CD4-positive, alpha-beta T cell treated with Interleukin-15 for 1 hour (primary cell): ENCODE measurements around the gene GGT7.
"Not testable (repeated sequence)": the region's sequence is repeated elsewhere in the genome, so short reads cannot be mapped to it uniquely, and the experiment has no call there.

Experiments
- DNase-seq: peaks from one replicate; pipeline ENCODE4 v3.0.0-alpha.2; 2020

GGT7 gene

GRCh38 chr20:34880971-34881370 is 8.3 kb upstream of the GGT7 start:
- DNase-seq: not testable (repeated sequence)

- DNase-seq: no peak
Measured at GRCh38 chr20:34880215-34880850, 7.7 kb upstream of the GGT7 start.

- DNase-seq: no peak
Measured at GRCh38 chr20:34876406-34877282, 4.0 kb upstream of the GGT7 start, which contains the start of gene ACSS2. TSS of gene ACSS2 (plus strand) at chr20:34876612. CDS start at chr20:34876646, 34 bp downstream.

- DNase-seq: peak; percentile 96
Measured at GRCh38 chr20:34875642-34876405, 3.2 kb upstream of the GGT7 start.

GRCh38 chr20:34874094-34874654 is 1.5 kb upstream of the GGT7 start:
- DNase-seq: peak; percentile 64

- DNase-seq: no peak
Measured at GRCh38 chr20:34873583-34874093, 982 bp upstream of the GGT7 start.

- DNase-seq: no peak
Measured at GRCh38 chr20:34871966-34872621, 562 bp downstream of the GGT7 start.

- DNase-seq: no peak
Measured at GRCh38 chr20:34871320-34871926, 1.2 kb downstream of the GGT7 start.

GRCh38 chr20:34864216-34864615 is 8.4 kb downstream of the GGT7 start:
- no peak for DNase-seq

GRCh38 chr20:34863421-34863965 is 9.2 kb downstream of the GGT7 start:
- DNase-seq: no peak

GRCh38 chr20:34862724-34863123 is 9.9 kb downstream of the GGT7 start:
- no peak for DNase-seq

- DNase-seq: no peak
Measured at GRCh38 chr20:34861386-34862084, 11.1 kb downstream of the GGT7 start.

- no peak for DNase-seq
Measured at GRCh38 chr20:34859826-34860545, 12.7 kb downstream of the GGT7 start.

- no peak for DNase-seq
Measured at GRCh38 chr20:34859367-34859766, 13.3 kb downstream of the GGT7 start.

GRCh38 chr20:34852298-34852697 is 20.4 kb downstream of the GGT7 start:
- no peak for DNase-seq

- no peak for DNase-seq
Measured at GRCh38 chr20:34850969-34851368, 21.7 kb downstream of the GGT7 start.

GRCh38 chr20:34849778-34850177 is 22.9 kb downstream of the GGT7 start:
- DNase-seq: no peak

GRCh38 chr20:34848597-34848996 is 24.1 kb downstream of the GGT7 start:
- no peak for DNase-seq

GRCh38 chr20:34843421-34843820 is 29.2 kb downstream of the GGT7 start:
- DNase-seq: no peak

GRCh38 chr20:34842143-34842542 is 30.5 kb downstream of the GGT7 start:
- no peak for DNase-seq
